ENCODE results near the gene AFF2.

Gene AFF2

GRCh38 chrX:148960060-148960459 is 459.6 kb downstream of the AFF2 start:
- DNase-seq (ENCODE audit: low read depth, low spot score): peak; percentile 26
- H3K27ac ChIP-seq: no peak overlapping the region

- DNase-seq (ENCODE audit: low read depth, low spot score): no peak
- no peak overlapping the region for H3K27ac ChIP-seq
These were observed 461.6 kb downstream of the AFF2 start for GRCh38 chrX:148961985-148962384.

- no peak overlapping the region for H3K27ac ChIP-seq
- no peak for DNase-seq (ENCODE audit: low read depth, low spot score)
These were observed 476.4 kb downstream of the AFF2 start for GRCh38 chrX:148976571-148977400.

- no peak for DNase-seq (ENCODE audit: low read depth, low spot score)
- no peak overlapping the region for H3K27ac ChIP-seq
These were observed 479.4 kb downstream of the AFF2 start for GRCh38 chrX:148979786-148980185.

GRCh38 chrX:148984238-148984637 is 483.8 kb downstream of the AFF2 start:
- H3K27ac ChIP-seq: no peak overlapping the region
- DNase-seq (ENCODE audit: low read depth, low spot score): no peak

GRCh38 chrX:148991502-148991901 is 491.1 kb downstream of the AFF2 start:
- DNase-seq (ENCODE audit: low read depth, low spot score): no peak
- H3K27ac ChIP-seq: no peak overlapping the region

GRCh38 chrX:148995661-148996060 is 495.2 kb downstream of the AFF2 start:
- no peak for DNase-seq (ENCODE audit: low read depth, low spot score)

GRCh38 chrX:149002320-149002719 is 501.9 kb downstream of the AFF2 start:
- DNase-seq (ENCODE audit: low read depth, low spot score): no peak
- no peak overlapping the region for H3K27ac ChIP-seq

More at GRCh38 chrX:148995661-148996060, 495.2 kb downstream of the AFF2 start:
- H3K27ac ChIP-seq: no peak overlapping the region

GRCh38 chrX:149003863-149004660 is 503.6 kb downstream of the AFF2 start:
- DNase-seq (ENCODE audit: low read depth, low spot score): no peak
- H3K27ac ChIP-seq: no peak overlapping the region

GRCh38 chrX:149004936-149005335 is 504.5 kb downstream of the AFF2 start:
- DNase-seq (ENCODE audit: low read depth, low spot score): no peak
- no peak overlapping the region for H3K27ac ChIP-seq

GRCh38 chrX:149006235-149006634 is 505.8 kb downstream of the AFF2 start:
- no peak overlapping the region for H3K27ac ChIP-seq
- no peak for DNase-seq (ENCODE audit: low read depth, low spot score)

GRCh38 chrX:149007423-149007822 is 507.0 kb downstream of the AFF2 start:
- H3K27ac ChIP-seq: no peak overlapping the region
- DNase-seq (ENCODE audit: low read depth, low spot score): no peak

- no peak overlapping the region for H3K27ac ChIP-seq
- DNase-seq (ENCODE audit: low read depth, low spot score): no peak
These were observed 509.8 kb downstream of the AFF2 start for GRCh38 chrX:149010013-149010852.

- no peak overlapping the region for H3K27ac ChIP-seq
- DNase-seq (ENCODE audit: low read depth, low spot score): no peak
These were observed 510.4 kb downstream of the AFF2 start for GRCh38 chrX:149010853-149011224.

- no peak for DNase-seq (ENCODE audit: low read depth, low spot score)
- H3K27ac ChIP-seq: no peak overlapping the region
These were observed 512.7 kb downstream of the AFF2 start for GRCh38 chrX:149013081-149013480.

- no peak overlapping the region for H3K27ac ChIP-seq
These were observed 520.7 kb downstream of the AFF2 start for GRCh38 chrX:149021159-149021558.

GRCh38 chrX:149022485-149022884 is 522.1 kb downstream of the AFF2 start:
- DNase-seq (ENCODE audit: low read depth, low spot score): no peak
- no peak overlapping the region for H3K27ac ChIP-seq

More at GRCh38 chrX:149021159-149021558, 520.7 kb downstream of the AFF2 start:
- DNase-seq (ENCODE audit: low read depth, low spot score): no peak

- DNase-seq (ENCODE audit: low read depth, low spot score): no peak
- H3K27ac ChIP-seq: no peak overlapping the region
These were observed 532.0 kb downstream of the AFF2 start for GRCh38 chrX:149032449-149032848.

- no peak for DNase-seq (ENCODE audit: low read depth, low spot score)
These were observed 535.7 kb downstream of the AFF2 start for GRCh38 chrX:149036086-149036485.

GRCh38 chrX:149037281-149037870 is 537.0 kb downstream of the AFF2 start:
- DNase-seq (ENCODE audit: low read depth, low spot score): no peak
- no peak overlapping the region for H3K27ac ChIP-seq

More at GRCh38 chrX:149036086-149036485, 535.7 kb downstream of the AFF2 start:
- H3K27ac ChIP-seq: no peak overlapping the region

Measured in epithelial cell of prostate (primary cell).